OCI-LY1 (cell line): Measurements from ENCODE around the gene TNRC6A.

Experiments
- H2AFZ ChIP-seq: fragments of 200-600 bp; sonication (generic), shearing (Covaris generic); 2 replicates; pipeline ENCODE4 v1.6.0; 2014; ENCODE audit warnings: antibody characterized with exemption, mild to moderate bottlenecking, low read length
- H3F3A ChIP-seq: fragments of 200-600 bp; sonication (generic), shearing (Covaris generic); 2 replicates; pipeline ENCODE4 v1.6.0; 2014; ENCODE audit warnings: mild to moderate bottlenecking, antibody characterized with exemption, low read length, moderate library complexity; ENCODE audit not compliant: insufficient read depth
- H3K27ac ChIP-seq: fragments of 200-600 bp; sonication (generic); 2 replicates; pipeline ENCODE4 v1.5.1; 2014; ENCODE audit warnings: low read length, mixed run types, mild to moderate bottlenecking, low read depth; ENCODE audit not compliant: poor library complexity, severe bottlenecking
- H3K27me3 ChIP-seq: fragments of 200-600 bp; sonication (generic); 2 replicates; pipeline ENCODE4 v1.6.0; 2014; ENCODE audit warnings: antibody characterized with exemption, mild to moderate bottlenecking, low read length, moderate library complexity; ENCODE audit not compliant: insufficient read depth
- H3K36me3 ChIP-seq: fragments of 200-600 bp; sonication (generic); 2 replicates; pipeline ENCODE4 v1.6.1; 2014; ENCODE audit warnings: mild to moderate bottlenecking, antibody characterized with exemption, low read length, moderate library complexity, mixed read lengths; ENCODE audit not compliant: insufficient read depth
- H3K4me1 ChIP-seq: fragments of 200-600 bp; sonication (generic); 2 replicates; pipeline ENCODE4 v1.5.1; 2014; ENCODE audit warnings: mild to moderate bottlenecking, low read length, moderate library complexity; ENCODE audit not compliant: insufficient read depth, severe bottlenecking
- H3K4me2 ChIP-seq: fragments of 200-600 bp; sonication (generic), shearing (Covaris generic); 2 replicates; pipeline ENCODE4 v1.6.1; 2014; ENCODE audit warnings: low read length
- H3K4me3 ChIP-seq: fragments of 200-600 bp; sonication (generic); 2 replicates; pipeline ENCODE4 v1.5.1; 2014; ENCODE audit warnings: low read length, low read depth, mild to moderate bottlenecking, mixed read lengths; ENCODE audit not compliant: poor library complexity, severe bottlenecking
- H3K79me2 ChIP-seq: fragments of 200-600 bp; shearing (Covaris generic); 2 replicates; pipeline ENCODE4 v1.6.1; 2016; ENCODE audit warnings: mixed run types, low read length, mixed read lengths; ENCODE audit not compliant: insufficient read depth
- H3K9ac ChIP-seq: fragments of 200-600 bp; sonication (generic), shearing (Covaris generic); 2 replicates; pipeline ENCODE4 v1.6.1; 2014; ENCODE audit warnings: mild to moderate bottlenecking, low read length, mixed read lengths
- H3K9me2 ChIP-seq: fragments of 200-600 bp; sonication (generic), shearing (Covaris generic); 2 replicates; pipeline ENCODE4 v1.6.1; 2014; ENCODE audit warnings: low read depth, mild to moderate bottlenecking, low read length, mixed read lengths
- H3K9me3 ChIP-seq: fragments of 200-600 bp; shearing (Covaris generic); 2 replicates; pipeline ENCODE4 v1.6.1; 2014; ENCODE audit warnings: low read length, mixed read lengths
- H4K20me1 ChIP-seq: fragments of 200-600 bp; sonication (generic), shearing (Covaris generic); 2 replicates; pipeline ENCODE4 v1.6.0; 2016; ENCODE audit warnings: mild to moderate bottlenecking, low read length; ENCODE audit not compliant: insufficient read depth
- EZH2 ChIP-seq: fragments of 200-600 bp; sonication (generic), shearing (Covaris generic); IDR thresholded peaks from 2 replicates; pipeline ENCODE4 v1.8.0; 2017; ENCODE audit warnings: borderline replicate concordance, mixed run types, mild to moderate bottlenecking, antibody characterized with exemption, low read length, moderate library complexity, mixed read lengths
- TF ChIP-seq, protein P1 (sequence below): fragments of 200-600 bp; sonication (generic), shearing (Covaris generic); IDR thresholded peaks from 2 replicates; pipeline ENCODE4 v1.5.1; 2017; ENCODE audit warnings: mild to moderate bottlenecking, antibody characterized with exemption, low read length, moderate library complexity, mixed read lengths

The TNRC6A gene

DNA sequence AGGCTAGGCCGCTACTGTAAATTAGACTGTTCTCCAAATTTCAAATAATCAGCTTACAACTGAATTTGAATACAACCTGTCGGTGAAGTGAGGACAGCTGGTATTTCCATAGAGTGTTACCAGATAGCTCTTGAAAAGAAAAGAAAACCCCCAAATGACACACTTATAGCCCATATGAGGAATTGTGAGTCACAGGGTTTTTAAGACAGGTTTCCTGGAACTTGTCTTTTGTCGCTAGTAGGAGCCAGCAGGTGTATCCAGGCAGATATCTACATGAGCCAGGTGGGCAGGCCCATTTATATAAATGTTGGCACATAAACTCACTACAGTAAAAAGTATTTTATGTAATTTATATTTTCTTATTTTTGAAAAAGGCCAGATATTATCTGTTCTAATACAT is 24.0 kb downstream of the TNRC6A start:
- Histone ChIP-seq H2AFZ (no peak overlapping the region), H3K79me2 (peaks cover 90% of the 10 kb centered on the region)

DNA sequence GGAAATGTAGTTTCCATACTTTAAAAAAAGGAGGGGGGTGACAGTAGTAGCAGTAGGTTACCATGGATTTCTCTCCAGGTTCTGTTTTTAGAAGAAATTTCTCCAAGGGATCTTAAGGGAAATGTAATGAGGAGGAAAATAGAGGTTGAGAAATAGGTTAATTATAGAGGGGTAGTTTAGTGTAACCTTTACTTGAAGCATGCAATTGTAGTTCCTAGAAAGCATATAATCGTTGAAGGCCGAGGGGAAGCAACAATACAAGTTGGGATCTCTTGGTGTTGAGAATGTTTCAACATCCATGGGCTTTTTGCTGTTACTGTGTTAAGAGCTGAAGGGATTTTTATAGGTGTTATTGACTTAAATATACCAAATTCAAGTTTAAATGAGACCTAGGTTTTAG is 25.1 kb downstream of the TNRC6A start:
- no peak overlapping the region for H3K9ac ChIP-seq
- peaks cover 36% of the 10 kb centered on the region for H3K36me3 ChIP-seq
- H2AFZ ChIP-seq, result no peak overlapping the region
- H3K27me3 ChIP-seq, result no peaks in the 10 kb centered on the region
- no peak overlapping the region for H3K4me2 ChIP-seq
- H3K4me1 ChIP-seq, result no peaks in the 10 kb centered on the region
- no peaks in the 10 kb centered on the region for H3K9me3 ChIP-seq
- H4K20me1 ChIP-seq, result peaks cover 4% of the 10 kb centered on the region
- H3K79me2 ChIP-seq, result peaks cover 81% of the 10 kb centered on the region
- H3K9me2 ChIP-seq, result no peaks in the 10 kb centered on the region
- TF ChIP-seq, protein P1, sequence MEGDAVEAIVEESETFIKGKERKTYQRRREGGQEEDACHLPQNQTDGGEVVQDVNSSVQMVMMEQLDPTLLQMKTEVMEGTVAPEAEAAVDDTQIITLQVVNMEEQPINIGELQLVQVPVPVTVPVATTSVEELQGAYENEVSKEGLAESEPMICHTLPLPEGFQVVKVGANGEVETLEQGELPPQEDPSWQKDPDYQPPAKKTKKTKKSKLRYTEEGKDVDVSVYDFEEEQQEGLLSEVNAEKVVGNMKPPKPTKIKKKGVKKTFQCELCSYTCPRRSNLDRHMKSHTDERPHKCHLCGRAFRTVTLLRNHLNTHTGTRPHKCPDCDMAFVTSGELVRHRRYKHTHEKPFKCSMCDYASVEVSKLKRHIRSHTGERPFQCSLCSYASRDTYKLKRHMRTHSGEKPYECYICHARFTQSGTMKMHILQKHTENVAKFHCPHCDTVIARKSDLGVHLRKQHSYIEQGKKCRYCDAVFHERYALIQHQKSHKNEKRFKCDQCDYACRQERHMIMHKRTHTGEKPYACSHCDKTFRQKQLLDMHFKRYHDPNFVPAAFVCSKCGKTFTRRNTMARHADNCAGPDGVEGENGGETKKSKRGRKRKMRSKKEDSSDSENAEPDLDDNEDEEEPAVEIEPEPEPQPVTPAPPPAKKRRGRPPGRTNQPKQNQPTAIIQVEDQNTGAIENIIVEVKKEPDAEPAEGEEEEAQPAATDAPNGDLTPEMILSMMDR, result no peak
- TF ChIP-seq EZH2, result no peak
- H3K4me3 ChIP-seq, result no peak overlapping the region
- H3F3A ChIP-seq, result no peaks in the 10 kb centered on the region
- H3K27ac ChIP-seq, result no peak overlapping the region

More for the DNA sequence above, 24.0 kb downstream of the TNRC6A start:
- H3K9me3 ChIP-seq, result no peaks in the 10 kb centered on the region
- no peak overlapping the region for H3K4me3 ChIP-seq
- TF ChIP-seq EZH2, result no peak
- TF ChIP-seq, protein P1, result no peak
- no peak overlapping the region for H3K27ac ChIP-seq
- no peaks in the 10 kb centered on the region for H3K9me2 ChIP-seq
- H3K36me3 ChIP-seq, result peaks cover 25% of the 10 kb centered on the region
- H3K9ac ChIP-seq, result no peak overlapping the region
- H3K27me3 ChIP-seq, result no peaks in the 10 kb centered on the region
- H3F3A ChIP-seq, result no peaks in the 10 kb centered on the region
- H3K4me2 ChIP-seq, result no peak overlapping the region
- no peaks in the 10 kb centered on the region for H3K4me1 ChIP-seq
- H4K20me1 ChIP-seq, result peaks cover 4% of the 10 kb centered on the region

DNA sequence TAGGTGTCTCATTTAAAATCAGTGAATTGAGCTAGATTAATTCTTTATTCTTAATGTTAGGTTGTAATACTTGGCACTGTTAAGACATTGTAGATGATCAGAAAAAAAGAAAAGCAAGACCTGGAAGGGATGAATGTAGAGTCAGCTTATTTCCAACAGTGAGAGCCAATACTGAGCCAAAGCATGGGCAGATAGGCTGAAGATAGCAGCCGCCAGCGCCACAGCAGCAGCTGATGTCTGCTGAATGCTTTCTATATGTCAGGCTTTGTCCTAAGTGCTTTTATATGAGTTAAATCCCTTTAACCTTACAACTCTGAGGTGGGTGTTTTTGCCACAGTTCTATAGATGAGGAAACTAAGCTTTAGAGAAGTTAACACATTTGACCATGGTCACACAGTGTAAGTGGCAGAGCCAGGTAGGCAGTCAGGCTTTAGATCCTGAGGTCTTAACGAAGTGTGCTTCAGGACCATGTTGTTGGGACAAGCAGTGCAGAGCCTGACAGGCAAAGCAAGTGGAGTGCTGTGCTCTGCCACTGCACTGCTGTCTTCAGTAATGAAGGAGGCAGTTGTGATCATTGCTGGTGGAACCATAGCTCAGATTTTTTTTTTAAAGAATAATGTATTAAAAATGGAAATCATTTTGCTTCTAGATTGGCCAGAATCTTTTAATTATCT is 25.9 kb downstream of the TNRC6A start:
- Histone ChIP-seq H3K4me1 (no peaks in the 10 kb centered on the region), H3K27ac (no peak overlapping the region), H4K20me1 (peaks cover 4% of the 10 kb centered on the region), H3K9ac (no peak overlapping the region), H3K4me2 (no peak overlapping the region), H3F3A (no peaks in the 10 kb centered on the region), H3K36me3 (peaks cover 40% of the 10 kb centered on the region), H2AFZ (no peak overlapping the region), H3K9me2 (no peaks in the 10 kb centered on the region), H3K79me2 (peaks cover 75% of the 10 kb centered on the region), H3K4me3 (no peak overlapping the region), H3K27me3 (no peaks in the 10 kb centered on the region), H3K9me3 (no peaks in the 10 kb centered on the region)
- TF ChIP-seq EZH2, result no peak
- TF ChIP-seq, protein P1, result no peak
